Stimulated activated CD4-positive, alpha-beta T cell treated with anti-CD3 and anti-CD28 coated beads, Interleukin-15, amount 100 ng/mL, for 1 hour (primary cell): Measurements from ENCODE around the gene WARS2.

Experiments used
- DNase-seq, 2 donors: peaks; one replicate each; pipeline ENCODE4 v3.0.0-alpha.2; 2020; ENCODE audit warnings: low read depth in 1 of 2, low spot score in 1 of 2

Gene WARS2

GRCh38 chr1:119000371-119001180 is 139.9 kb downstream of the WARS2 start:
- no peak for DNase-seq

GRCh38 chr1:118999348-119000071 is 140.9 kb downstream of the WARS2 start:
- DNase-seq, result no peak

GRCh38 chr1:118998171-118998570 is 142.3 kb downstream of the WARS2 start:
- DNase-seq, result no peak

- DNase-seq, result no peak
Measured at GRCh38 chr1:118997225-118997624, 143.2 kb downstream of the WARS2 start.

- no peak for DNase-seq
Measured at GRCh38 chr1:118995312-118996016, 145.0 kb downstream of the WARS2 start.

GRCh38 chr1:118993700-118994026 is 146.8 kb downstream of the WARS2 start:
- DNase-seq, result no peak

GRCh38 chr1:118992868-118993699 is 147.4 kb downstream of the WARS2 start:
- DNase-seq, result no peak

GRCh38 chr1:118992237-118992825 is 148.1 kb downstream of the WARS2 start:
- DNase-seq, result no peak

- no peak for DNase-seq
Measured at GRCh38 chr1:118991448-118991847, 149.0 kb downstream of the WARS2 start.

- no peak for DNase-seq
Measured at GRCh38 chr1:118990513-118991152, 149.8 kb downstream of the WARS2 start.

- no peak for DNase-seq
Measured at GRCh38 chr1:118989878-118990378, 150.5 kb downstream of the WARS2 start.

GRCh38 chr1:118989006-118989815 is 151.2 kb downstream of the WARS2 start:
- DNase-seq, result no peak

- DNase-seq, result no peak
Measured at GRCh38 chr1:118988186-118989005, 152.1 kb downstream of the WARS2 start, which contains the start of gene TBX15. Gene TBX15, minus strand, starts transcription at chr1:118988343. Its CDS starts 548 bp downstream, at chr1:118987795.

GRCh38 chr1:118987468-118988185 is 152.8 kb downstream of the WARS2 start:
- DNase-seq, result no peak

- no peak for DNase-seq
Measured at GRCh38 chr1:118986555-118987467, 153.6 kb downstream of the WARS2 start.
